ENCODE data around the gene SEC24B. TPM values are rescaled to one million over a fixed set of nuclear protein-coding genes. Genes with fewer than 3 reads are reported as not detected.
"Not testable (repeated sequence)": the region's sequence is repeated elsewhere in the genome, so short reads cannot be mapped to it uniquely, and the experiment has no call there.

The SEC24B gene
- total RNA-seq, 1 donor from 2014 or later, result 36.1 TPM

GRCh38 chr4:109557433-109557832, 123.8 kb downstream of the SEC24B start:
- no peak overlapping the region for H3K4me3 Mint-ChIP-seq
- POLR2A ChIA-PET, result no interaction called here
- TF ChIP-seq CTCF (IDR thresholded peaks at IDR 0.05), result no peak
- peaks cover 29% of the 10 kb centered on the region for H3K4me1 Mint-ChIP-seq
- ATAC-seq (ENCODE audit: low read depth), result no peak
- H3K27me3 Mint-ChIP-seq, result no peaks in the 10 kb centered on the region
- no peaks in the 10 kb centered on the region for H3K9me3 Mint-ChIP-seq
- peaks cover 7% of the 10 kb centered on the region for H3K36me3 Mint-ChIP-seq (ENCODE audit: low read depth)
- no peak for DNase-seq
- H3K27ac Mint-ChIP-seq, result no peak overlapping the region
- CTCF ChIA-PET, result no interaction called here
- intact Hi-C loops (cut with micrococcal nuclease), result no loop called here

- DNase-seq; ATAC-seq (ENCODE audit: low read depth); H3K9me3 Mint-ChIP-seq; intact Hi-C loops (cut with micrococcal nuclease); H3K27me3 Mint-ChIP-seq: not testable (repeated sequence)
- peak overlapping the region; percentile 46 for H3K27ac Mint-ChIP-seq
- H3K4me3 Mint-ChIP-seq, result peak overlapping the region; percentile 38
- H3K36me3 Mint-ChIP-seq (ENCODE audit: low read depth), result peaks cover 13% of the 10 kb centered on the region
- H3K4me1 Mint-ChIP-seq, result peaks cover 35% of the 10 kb centered on the region
- CTCF ChIA-PET, result interaction anchor here (1.1 kb wide), 1 partner anchor 135 kb away, joined by 3 read pairs; no protein-coding TSS in a partner anchor
- POLR2A ChIA-PET, result interaction anchor here (1.2 kb wide), 1 partner anchor 92 kb away, joined by 3 read pairs; no protein-coding TSS in a partner anchor
These were observed 124.5 kb downstream of the SEC24B start for GRCh38 chr4:109558095-109558494.

GRCh38 chr4:109559625-109559982, 126.0 kb downstream of the SEC24B start:
- no peaks in the 10 kb centered on the region for H3K27me3 Mint-ChIP-seq
- no peaks in the 10 kb centered on the region for H3K9me3 Mint-ChIP-seq
- H3K4me1 Mint-ChIP-seq, result peaks cover 45% of the 10 kb centered on the region
- H3K27ac Mint-ChIP-seq, result peak overlapping the region; percentile 82
- H3K36me3 Mint-ChIP-seq (ENCODE audit: low read depth), result peaks cover 17% of the 10 kb centered on the region
- DNase-seq, result peak; percentile 52
- intact Hi-C loops (cut with micrococcal nuclease), result no loop called here
- ChIA-PET CTCF (interaction anchor here (0.7 to 1.2 kb wide), 3 partner anchors 12 to 127 kb away, joined by 3 read pairs; no protein-coding TSS in a partner anchor), POLR2A (interaction anchor here (0.6 to 3.0 kb wide), 15 partner anchors 10 to 1839 kb away, joined by 3 to 41 read pairs (median 5); partner anchors contain the start of genes CASP6, PAPSS1, PLA2G12A and SEC24B)
- no peak for TF ChIP-seq CTCF (IDR thresholded peaks at IDR 0.05)
- H3K4me3 Mint-ChIP-seq, result peak overlapping the region; percentile 93
- ATAC-seq (ENCODE audit: low read depth), result peak; percentile 26

GRCh38 chr4:109559983-109560686, 126.5 kb downstream of the SEC24B start, which contains the start of gene MCUB:
Gene MCUB (plus strand): TSS chr4:109560246. CDS start chr4:109560338, 92 bp downstream.
- DNase-seq (peak; percentile 75), ATAC-seq (ENCODE audit: low read depth) (peak; percentile 84)
- H3K4me3 Mint-ChIP-seq, result peak within 1 kb of the TSS; percentile 93
- peaks cover 49% of the 10 kb centered on the region for H3K4me1 Mint-ChIP-seq
- no peaks in the 10 kb centered on the region for H3K27me3 Mint-ChIP-seq
- no peak for TF ChIP-seq CTCF (IDR thresholded peaks at IDR 0.05)
- H3K36me3 Mint-ChIP-seq (ENCODE audit: low read depth), result peaks cover 22% of the 10 kb centered on the region
- H3K9me3 Mint-ChIP-seq, result no peaks in the 10 kb centered on the region
- intact Hi-C loops (cut with micrococcal nuclease), result loop anchor here (1.0 to 10.0 kb wide), 7 partner anchors 38 to 1575 kb away; partner anchors contain the start of genes ELOVL6, GAR1, HADH and RPL34
- CTCF ChIA-PET, result interaction anchor here (0.7 to 1.4 kb wide), 4 partner anchors 13 to 127 kb away, joined by 3 to 4 read pairs (median 3); partner anchors contain the start of gene SEC24B
- peak within 1 kb of the TSS; percentile 97 for H3K27ac Mint-ChIP-seq
- POLR2A ChIA-PET, result interaction anchor here (0.7 to 3.0 kb wide), 18 partner anchors 11 to 1840 kb away, joined by 3 to 41 read pairs (median 4); partner anchors contain the start of genes CASP6, PAPSS1, PLA2G12A and SEC24B

GRCh38 chr4:109560687-109561461, 127.3 kb downstream of the SEC24B start:
- ChIA-PET CTCF (interaction anchor here (0.9 to 1.4 kb wide), 2 partner anchors 13 to 127 kb away, joined by 3 to 4 read pairs; partner anchors contain the start of gene SEC24B), POLR2A (interaction anchor here (0.7 to 3.0 kb wide), 16 partner anchors 9 to 174 kb away, joined by 3 to 41 read pairs (median 4); partner anchors contain the start of genes CASP6, PLA2G12A and SEC24B)
- intact Hi-C loops (cut with micrococcal nuclease), result loop anchor here (1.0 to 10.0 kb wide), 9 partner anchors 39 to 1576 kb away; partner anchors contain the start of genes CASP6, ELOVL6, GAR1 and HADH
- Mint-ChIP-seq H3K27me3 (no peaks in the 10 kb centered on the region), H3K4me3 (peak overlapping the region; percentile 93), H3K4me1 (peaks cover 49% of the 10 kb centered on the region), H3K36me3 (ENCODE audit: low read depth) (peaks cover 22% of the 10 kb centered on the region), H3K27ac (peak overlapping the region; percentile 97), H3K9me3 (no peaks in the 10 kb centered on the region)
- ATAC-seq (ENCODE audit: low read depth) (peak; percentile 60), DNase-seq (peak; percentile 56)
- TF ChIP-seq CTCF (IDR thresholded peaks at IDR 0.05), result no peak
